HG03520 (cell line): Measurements from ENCODE around the gene KMT2A.

Source experiments
- ATAC-seq: cut with Tn5 transposase; IDR thresholded peaks from one replicate; pipeline ENCODE4 v1.9.1; 2021; ENCODE audit warnings: mild to moderate bottlenecking, moderate library complexity; ENCODE audit not compliant: unreplicated experiment

The KMT2A gene

DNA sequence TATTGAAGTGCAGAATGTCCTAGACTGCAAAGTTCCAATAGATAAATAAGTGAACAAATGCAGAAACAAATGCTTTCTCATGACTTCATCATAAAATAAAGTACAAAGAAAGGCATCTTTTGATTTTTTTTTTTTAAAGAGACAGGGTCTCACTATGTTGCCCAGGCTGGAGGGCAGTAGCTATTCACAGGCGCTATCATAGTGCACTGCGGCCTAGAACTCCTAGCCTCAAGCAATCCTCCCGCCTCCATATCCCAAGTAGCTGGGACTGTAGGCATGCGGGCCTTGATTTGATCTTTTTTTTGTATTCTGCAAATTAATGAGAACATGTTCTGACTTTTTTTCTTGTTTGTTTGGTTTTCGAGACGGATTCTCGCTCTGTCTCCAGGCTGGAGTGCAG, 138.3 kb downstream of the KMT2A start:
- ATAC-seq = no peak
